ENCODE data around the gene CALD1.

The CALD1 gene

GRCh38 chr7:134900166-134900982, 120.9 kb downstream of the CALD1 start:
- DNase-seq, result no peak

DNA sequence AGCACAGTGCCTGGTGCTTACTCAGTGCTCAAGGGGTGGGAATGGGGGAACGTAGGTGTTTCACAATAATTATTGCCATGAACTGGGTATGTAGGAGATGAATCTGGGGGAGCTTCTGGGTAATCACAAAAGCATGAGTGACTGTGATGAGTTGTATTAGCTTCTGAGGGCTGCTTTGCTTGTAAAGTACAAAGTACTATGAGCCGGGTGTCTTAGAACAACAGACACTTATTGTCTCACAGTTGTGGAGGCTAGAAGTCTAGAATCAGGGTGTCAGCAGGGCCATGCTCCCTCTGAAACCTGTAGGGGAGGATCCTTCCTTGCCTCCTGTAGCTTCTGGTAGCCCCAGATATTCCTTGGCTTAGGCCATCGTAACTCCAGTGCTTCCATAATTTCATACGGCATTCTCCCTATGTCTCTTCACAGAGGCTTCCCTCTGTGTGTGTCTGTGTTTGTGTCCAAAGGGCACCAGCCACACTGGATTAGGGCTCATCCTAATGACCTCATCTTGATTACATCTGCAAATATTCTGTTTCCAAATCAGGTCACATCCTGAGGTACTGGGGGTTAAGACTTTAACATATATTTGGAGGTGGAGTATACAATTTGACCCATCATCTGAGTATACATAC, 122.1 kb downstream of the CALD1 start:
- no peak for DNase-seq

DNA sequence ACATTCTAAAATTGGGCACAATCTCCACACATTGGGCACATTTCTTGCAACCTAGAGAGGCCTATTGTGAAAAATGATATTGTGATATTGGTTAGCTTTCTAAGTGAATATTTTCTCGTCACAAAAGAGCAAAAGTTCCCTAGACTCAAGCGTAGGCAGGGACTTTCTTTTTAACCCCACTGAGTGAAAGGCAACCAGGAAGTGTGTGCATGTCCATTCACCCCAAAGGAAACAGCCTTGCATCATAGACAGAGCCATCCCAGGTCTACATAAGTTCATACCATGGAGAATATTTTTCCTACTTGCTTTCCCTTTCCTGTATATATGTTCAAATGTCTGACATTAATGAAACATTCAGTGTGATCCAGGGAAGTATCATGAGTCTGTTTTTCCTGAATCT, 122.6 kb downstream of the CALD1 start:
- no peak for DNase-seq

GRCh38 chr7:134903073-134903790, 123.8 kb downstream of the CALD1 start:
- no peak for DNase-seq

GRCh38 chr7:134905375-134905774, 125.9 kb downstream of the CALD1 start:
- DNase-seq, result peak; percentile 33

- DNase-seq, result no peak
These were observed 127.6 kb downstream of the CALD1 start for GRCh38 chr7:134907000-134907399.

GRCh38 chr7:134907639-134908038, 128.2 kb downstream of the CALD1 start:
- DNase-seq, result no peak

DNA sequence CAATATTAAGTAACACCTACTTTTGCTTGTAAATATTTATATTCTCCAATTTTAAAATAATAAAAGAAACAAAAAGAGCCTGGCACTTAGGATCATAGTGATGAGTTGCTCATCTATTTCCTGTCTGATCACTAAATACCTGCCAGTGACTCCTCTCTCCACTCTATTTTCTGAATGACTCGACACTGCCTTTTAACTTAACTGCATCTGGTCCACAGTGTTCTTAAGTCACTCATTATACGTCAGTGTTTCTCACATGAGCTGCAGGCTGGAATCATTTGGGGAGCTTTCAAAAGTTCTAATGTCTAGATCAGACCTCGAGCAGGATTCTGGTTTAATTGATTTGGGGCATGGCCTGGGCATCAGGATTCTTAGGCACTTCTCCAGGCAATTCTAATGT, 128.9 kb downstream of the CALD1 start:
- no peak for DNase-seq

DNA sequence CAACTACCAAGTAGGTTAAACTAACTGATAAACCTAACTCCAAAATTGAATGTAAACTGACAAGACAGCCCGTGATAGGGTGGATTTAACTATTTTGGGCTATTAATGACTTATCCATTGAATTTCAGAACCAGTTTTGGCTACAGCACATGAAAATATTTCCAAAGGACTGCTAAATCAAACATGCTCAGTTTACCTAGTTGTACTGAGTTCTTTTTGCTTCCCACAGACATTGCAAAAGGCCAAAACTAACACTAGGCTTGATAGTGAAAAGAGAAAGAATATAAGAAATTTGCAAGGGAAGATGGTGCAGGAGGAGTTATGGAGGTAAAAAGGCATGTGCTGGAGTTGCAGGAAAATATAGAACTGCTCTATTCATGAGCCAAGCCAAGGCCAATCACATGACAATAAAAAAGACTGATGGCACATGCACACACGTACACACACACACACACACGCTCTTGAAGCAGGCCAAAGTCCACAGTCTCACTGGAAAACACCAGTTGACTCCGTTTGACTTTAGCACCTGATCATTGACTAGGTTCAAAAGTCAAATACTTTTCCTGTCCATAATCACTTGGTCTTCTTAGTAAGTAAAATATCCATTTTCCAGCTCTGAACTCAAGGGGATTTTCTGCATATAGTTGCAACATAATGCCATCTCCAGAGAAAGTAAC, 130.9 kb downstream of the CALD1 start:
- no peak for DNase-seq

- DNase-seq, result peak; percentile 11
These were observed 131.5 kb downstream of the CALD1 start for GRCh38 chr7:134910968-134911367.

DNA sequence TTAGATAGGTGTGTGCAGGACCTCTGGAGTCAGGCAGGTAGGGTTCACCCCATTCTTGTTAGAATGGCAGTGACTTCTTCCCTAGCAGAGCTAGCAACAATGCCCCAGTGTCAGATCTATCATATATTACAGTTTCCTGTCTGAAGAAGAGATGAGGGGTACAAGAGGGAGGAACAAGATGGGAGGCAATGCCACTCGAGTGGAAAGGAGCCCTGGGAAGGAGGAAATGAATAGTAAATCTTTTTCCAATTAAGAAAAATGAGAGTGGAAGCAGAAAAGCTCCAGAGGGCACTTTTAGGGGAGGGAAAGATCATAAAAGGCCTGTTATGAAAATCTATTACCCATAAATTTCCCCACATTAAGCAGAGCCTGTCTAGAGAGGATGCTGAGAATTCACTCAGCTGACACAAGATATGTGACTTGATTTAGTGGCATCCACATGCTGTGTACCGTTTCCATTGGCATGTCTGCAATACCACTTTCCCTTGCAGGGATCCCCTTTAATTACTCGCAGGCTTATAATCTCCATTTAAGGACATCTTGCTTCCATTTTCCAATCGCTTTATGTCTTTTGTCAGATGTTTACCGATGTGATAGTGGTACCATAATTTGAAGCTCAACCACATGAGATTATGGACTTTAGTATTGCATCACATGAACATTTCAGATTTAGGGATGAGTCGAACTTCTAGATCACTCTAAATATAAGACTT, 136.9 kb downstream of the CALD1 start:
- no peak for DNase-seq

GRCh38 chr7:134919240-134919641, 139.8 kb downstream of the CALD1 start:
- no peak for DNase-seq

GRCh38 chr7:134920026-134920753, 140.8 kb downstream of the CALD1 start:
- no peak for DNase-seq

GRCh38 chr7:134922720-134923704, 143.6 kb downstream of the CALD1 start:
- no peak for DNase-seq

DNA sequence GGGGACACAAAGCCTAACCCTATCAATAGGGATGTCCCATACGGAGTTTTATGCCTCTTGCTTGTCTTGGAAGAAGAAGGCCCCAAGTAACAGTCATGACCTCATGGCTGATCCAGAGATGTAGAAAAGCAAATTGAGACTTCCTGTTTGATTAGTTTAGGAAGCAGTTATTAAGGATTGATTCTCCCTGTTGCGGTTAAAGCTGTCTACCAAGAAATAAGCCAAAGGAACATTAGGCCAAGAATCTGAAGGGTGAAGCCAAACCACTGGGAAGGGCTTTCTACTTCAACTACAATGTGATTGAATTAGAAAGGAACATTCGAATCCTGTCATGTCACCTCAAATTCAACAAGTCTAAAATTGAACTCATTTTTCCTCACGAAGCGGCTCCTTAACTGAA, 146.3 kb downstream of the CALD1 start:
- no peak for DNase-seq

- DNase-seq, result no peak
These were observed 147.0 kb downstream of the CALD1 start for GRCh38 chr7:134926396-134926795.

- DNase-seq, result no peak
These were observed 147.6 kb downstream of the CALD1 start for GRCh38 chr7:134927076-134927475.

GRCh38 chr7:134927723-134928122, 148.3 kb downstream of the CALD1 start:
- DNase-seq, result no peak

DNA sequence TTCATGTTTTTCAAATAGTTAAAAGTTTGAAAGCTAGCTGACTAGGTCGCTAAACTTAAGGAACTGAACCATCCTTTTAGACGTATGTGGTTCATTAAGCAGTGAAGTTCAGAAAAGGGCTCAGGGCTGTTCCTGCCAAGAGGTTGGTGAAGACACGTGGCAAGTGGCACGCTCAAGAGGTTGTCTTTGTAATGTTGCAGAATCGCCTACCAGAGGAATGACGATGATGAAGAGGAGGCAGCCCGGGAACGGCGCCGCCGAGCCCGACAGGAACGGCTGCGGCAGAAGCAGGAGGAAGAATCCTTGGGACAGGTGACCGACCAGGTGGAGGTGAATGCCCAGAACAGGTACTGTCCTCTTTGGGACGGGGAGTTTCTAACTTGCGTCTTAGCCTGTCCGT, 149.1 kb downstream of the CALD1 start:
- no peak for DNase-seq

DNA sequence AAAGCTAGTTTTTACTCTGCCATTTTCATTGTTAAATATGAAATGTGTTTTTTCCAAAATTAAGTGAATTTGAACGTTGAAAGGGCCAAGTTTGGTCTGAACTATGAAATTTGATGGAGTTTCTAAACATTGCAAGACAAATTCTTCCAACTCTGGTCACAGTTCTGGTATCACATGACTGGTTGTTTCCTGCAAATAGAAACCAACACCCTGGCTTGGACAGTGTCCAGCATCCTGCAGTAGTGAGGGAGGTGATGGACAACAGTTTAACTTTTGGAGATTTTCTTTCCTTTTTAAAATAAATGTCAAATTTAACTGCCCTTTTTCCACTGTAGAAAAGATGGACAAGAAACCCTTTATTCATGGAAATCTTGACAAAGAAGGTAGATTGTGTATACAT, 152.1 kb downstream of the CALD1 start:
- DNase-seq, result no peak

Data from GF-D8 (cell line).